Measurements from ENCODE around the gene SLC1A4.

The SLC1A4 gene

GRCh38 chr2:65070172-65070830 lies 81.1 kb downstream of the SLC1A4 start:
- no peak overlapping the region for H3K27ac ChIP-seq
- no peak overlapping the region for H3K4me3 ChIP-seq
- H3K36me3 ChIP-seq (ENCODE audit: insufficient read depth, low read length), result peaks cover 35% of the 10 kb centered on the region
- H3K9me3 ChIP-seq (ENCODE audit: low read depth, low read length), result no peaks in the 10 kb centered on the region
- TF ChIP-seq FOXP2 (optimal IDR thresholded peaks at IDR 0.05; ENCODE audit: control extremely low read depth, extremely low read length, insufficient read depth), result no peak
- TF ChIP-seq POLR2AphosphoS5 (IDR thresholded peaks at IDR 0.05; ENCODE audit: borderline replicate concordance, low read depth, low read length), result no peak
- no peak for TF ChIP-seq EZH2 (IDR thresholded peaks at IDR 0.05)
- H3K9ac ChIP-seq (ENCODE audit: insufficient read length), result no peak overlapping the region
- no peak for DNase-seq (ENCODE audit: low read depth, low spot score)

DNA sequence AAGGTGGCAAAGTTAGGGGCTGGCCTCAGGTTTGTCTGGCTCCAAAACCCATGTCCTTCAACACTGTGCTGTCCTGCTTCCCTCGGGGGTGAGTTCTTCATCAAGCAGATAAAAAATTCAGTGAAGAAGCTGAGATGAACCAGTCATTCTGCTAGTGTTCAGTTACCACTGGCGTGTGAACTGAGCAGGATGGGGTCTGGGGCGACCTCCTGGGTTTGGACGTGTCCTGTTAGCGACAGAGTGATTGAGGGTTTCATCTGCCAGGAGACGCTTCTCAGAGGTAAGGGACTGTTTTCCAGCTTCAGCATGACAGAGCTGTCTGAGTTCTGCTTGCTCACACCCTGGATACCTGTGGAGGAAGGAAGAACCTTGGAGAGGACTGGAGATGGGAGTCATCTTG lies 81.7 kb downstream of the SLC1A4 start:
- TF ChIP-seq FOXP2 (optimal IDR thresholded peaks at IDR 0.05; ENCODE audit: control extremely low read depth, extremely low read length, insufficient read depth) (no peak), POLR2AphosphoS5 (IDR thresholded peaks at IDR 0.05; ENCODE audit: borderline replicate concordance, low read depth, low read length) (no peak), EZH2 (IDR thresholded peaks at IDR 0.05) (no peak)
- no peak overlapping the region for H3K9ac ChIP-seq (ENCODE audit: insufficient read length)

DNA sequence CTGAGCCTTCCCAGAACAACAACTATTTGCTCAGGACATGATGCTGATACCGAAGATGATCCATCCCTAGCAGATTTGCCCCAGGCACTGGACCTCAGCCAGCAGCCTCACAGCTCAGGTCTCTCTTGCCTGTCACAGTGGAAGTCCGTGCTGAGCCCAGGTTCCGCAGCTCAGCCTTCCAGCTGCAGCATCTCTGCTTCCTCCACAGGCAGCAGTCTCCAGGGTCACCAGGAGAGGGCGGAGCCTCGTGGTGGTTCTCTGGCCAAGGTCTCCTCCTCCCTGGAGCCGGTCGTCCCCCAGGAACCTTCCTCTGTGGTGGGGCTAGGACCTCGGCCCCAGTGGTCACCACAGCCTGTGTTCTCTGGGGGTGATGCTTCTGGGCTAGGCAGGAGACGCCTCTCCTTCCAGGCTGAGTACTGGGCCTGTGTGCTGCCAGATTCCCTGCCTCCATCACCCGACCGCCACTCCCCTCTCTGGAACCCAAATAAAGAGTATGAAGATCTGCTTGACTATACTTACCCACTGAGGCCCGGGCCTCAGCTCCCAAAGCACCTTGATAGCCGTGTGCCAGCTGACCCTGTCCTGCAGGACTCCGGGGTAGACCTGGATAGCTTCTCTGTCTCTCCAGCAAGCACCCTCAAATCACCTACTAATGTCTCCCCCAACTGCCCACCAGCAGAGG lies 82.4 kb downstream of the SLC1A4 start:
- Histone ChIP-seq H3K36me3 (ENCODE audit: insufficient read depth, low read length) (peaks cover 39% of the 10 kb centered on the region), H3K9ac (ENCODE audit: insufficient read length) (no peak overlapping the region), H3K27ac (no peak overlapping the region), H3K9me3 (ENCODE audit: low read depth, low read length) (no peaks in the 10 kb centered on the region), H3K4me3 (no peak overlapping the region)
- TF ChIP-seq POLR2AphosphoS5 (IDR thresholded peaks at IDR 0.05; ENCODE audit: borderline replicate concordance, low read depth, low read length) (no peak), FOXP2 (optimal IDR thresholded peaks at IDR 0.05; ENCODE audit: control extremely low read depth, extremely low read length, insufficient read depth) (no peak), EZH2 (IDR thresholded peaks at IDR 0.05) (no peak)
- no peak for DNase-seq (ENCODE audit: low read depth, low spot score)

More for the DNA sequence above, 81.7 kb downstream of the SLC1A4 start:
- Histone ChIP-seq H3K36me3 (ENCODE audit: insufficient read depth, low read length) (peaks cover 39% of the 10 kb centered on the region), H3K27ac (no peak overlapping the region), H3K9me3 (ENCODE audit: low read depth, low read length) (no peaks in the 10 kb centered on the region), H3K4me3 (no peak overlapping the region)
- no peak for DNase-seq (ENCODE audit: low read depth, low spot score)

- DNase-seq (ENCODE audit: low read depth, low spot score), result no peak
- H3K36me3 ChIP-seq (ENCODE audit: insufficient read depth, low read length), result peaks cover 42% of the 10 kb centered on the region
- H3K9ac ChIP-seq (ENCODE audit: insufficient read length), result no peak overlapping the region
- peak; percentile 21; the same call in 1 of the 2 replicates for TF ChIP-seq POLR2AphosphoS5 (IDR thresholded peaks at IDR 0.05; ENCODE audit: borderline replicate concordance, low read depth, low read length)
- no peak for TF ChIP-seq EZH2 (IDR thresholded peaks at IDR 0.05)
- no peak overlapping the region for H3K27ac ChIP-seq
- no peak overlapping the region for H3K4me3 ChIP-seq
- no peaks in the 10 kb centered on the region for H3K9me3 ChIP-seq (ENCODE audit: low read depth, low read length)
These were observed 83.2 kb downstream of the SLC1A4 start for GRCh38 chr2:65072181-65072970.

Measured in SK-N-MC (cell line).